Spleen (tissue), 7 donors: Measurements from ENCODE around the gene POM121L2.

Source experiments
- CTCF ChIP-seq, 11 experiments: fragments of 200-600 bp in 7 of 11; fragments of 450-650 bp in 4 of 11; sonication (generic) in 4 of 11; IDR thresholded peaks in 8 of 11; conservative IDR thresholded peaks in 3 of 11; 1 replicate in 7 of 11; 2 replicates in 4 of 11; pipeline versions ENCODE4 v1.4.0 to v1.8.0; 2016 to 2021; ENCODE audit warnings: antibody characterized with exemption in 11 of 11, inconsistent platforms in 4 of 11, mild to moderate bottlenecking in 1 of 11
- POLR2A ChIP-seq, 3 donors: fragments of 450-650 bp; IDR thresholded peaks; one replicate each; pipeline ENCODE4 v1.5.1; 2017; ENCODE audit warnings: antibody characterized with exemption in 3 of 3, mild to moderate bottlenecking in 1 of 3
- POLR2AphosphoS5 ChIP-seq, 3 donors: sonication (generic); formaldehyde crosslinking; IDR thresholded peaks; one replicate each; pipeline ENCODE4 v1.5.1; 2017; ENCODE audit warnings: antibody characterized with exemption in 3 of 3
- donor health status: DM: no; HTN: no; CAD: no; lungs with moderate emphysema.
- donor health status: DM: no; HTN: no; CAD: no.
- donor health status: DM: no; HTN: no; CAD: no.

- TF ChIP-seq POLR2A (IDR thresholded peaks at IDR 0.05) (no peak), POLR2AphosphoS5 (IDR thresholded peaks at IDR 0.05) (no peak), CTCF (IDR thresholded peaks at IDR 0.05 in 8 of 11, conservative IDR thresholded peaks at IDR 0.05 in 3 of 11) (no peak)
These were observed 21.2 kb downstream of the POM121L2 start for GRCh38 chr6:27290850-27291208.
